Kasumi-1 (cell line): ENCODE results near the gene CBFA2T2.
"Not testable (repeated sequence)": the region's sequence is repeated elsewhere in the genome, so short reads cannot be mapped to it uniquely, and the experiment has no call there.

Experiments
- DNase-seq, 2 experiments: peaks; one replicate each; lab custom pipeline; 2025; lab: John Stamatoyannopoulos, UW

Gene CBFA2T2

GRCh38 chr20:33680686-33681085 is 190.8 kb downstream of the CBFA2T2 start:
- no peak for DNase-seq

GRCh38 chr20:33681288-33681687 is 191.4 kb downstream of the CBFA2T2 start:
- DNase-seq = no peak

- no peak for DNase-seq
Measured at GRCh38 chr20:33681728-33682353, 191.9 kb downstream of the CBFA2T2 start.

GRCh38 chr20:33684533-33685327 is 194.8 kb downstream of the CBFA2T2 start:
- no peak for DNase-seq

GRCh38 chr20:33685328-33686099 is 195.6 kb downstream of the CBFA2T2 start:
- peak; percentile 29 to 47 for DNase-seq

GRCh38 chr20:33686100-33686983 is 196.4 kb downstream of the CBFA2T2 start, which contains the start of gene E2F1:
TSS of gene E2F1 (minus strand) at chr20:33686385. CDS start at chr20:33686264, 121 bp downstream.
- peak; percentile 87 to 88 for DNase-seq

- no peak for DNase-seq
Measured at GRCh38 chr20:33686984-33687366, 197.1 kb downstream of the CBFA2T2 start.

GRCh38 chr20:33687370-33687915 is 197.5 kb downstream of the CBFA2T2 start:
- peak; percentile 74 to 81 for DNase-seq

GRCh38 chr20:33687993-33688937 is 198.4 kb downstream of the CBFA2T2 start:
- no peak for DNase-seq

GRCh38 chr20:33688938-33689424 is 199.1 kb downstream of the CBFA2T2 start:
- no peak for DNase-seq

GRCh38 chr20:33689493-33689892 is 199.6 kb downstream of the CBFA2T2 start:
- DNase-seq = no peak

- DNase-seq = peak; percentile 80 to 81
Measured at GRCh38 chr20:33689973-33690372, 200.1 kb downstream of the CBFA2T2 start.

GRCh38 chr20:33693289-33693688 is 203.4 kb downstream of the CBFA2T2 start:
- DNase-seq = no peak

- DNase-seq = no peak
Measured at GRCh38 chr20:33693741-33694638, 204.1 kb downstream of the CBFA2T2 start.

GRCh38 chr20:33694639-33695012 is 204.7 kb downstream of the CBFA2T2 start:
- DNase-seq = no peak

- DNase-seq = no peak
Measured at GRCh38 chr20:33696448-33696847, 206.6 kb downstream of the CBFA2T2 start.

GRCh38 chr20:33697129-33697528 is 207.2 kb downstream of the CBFA2T2 start:
- DNase-seq = no peak

GRCh38 chr20:33698966-33699365 is 209.1 kb downstream of the CBFA2T2 start:
- DNase-seq = not testable (repeated sequence)
